ENCODE results near the gene SLC30A7.
"Not testable (repeated sequence)": the region's sequence is repeated elsewhere in the genome, so short reads cannot be mapped to it uniquely, and the experiment has no call there.

The SLC30A7 gene

DNA sequence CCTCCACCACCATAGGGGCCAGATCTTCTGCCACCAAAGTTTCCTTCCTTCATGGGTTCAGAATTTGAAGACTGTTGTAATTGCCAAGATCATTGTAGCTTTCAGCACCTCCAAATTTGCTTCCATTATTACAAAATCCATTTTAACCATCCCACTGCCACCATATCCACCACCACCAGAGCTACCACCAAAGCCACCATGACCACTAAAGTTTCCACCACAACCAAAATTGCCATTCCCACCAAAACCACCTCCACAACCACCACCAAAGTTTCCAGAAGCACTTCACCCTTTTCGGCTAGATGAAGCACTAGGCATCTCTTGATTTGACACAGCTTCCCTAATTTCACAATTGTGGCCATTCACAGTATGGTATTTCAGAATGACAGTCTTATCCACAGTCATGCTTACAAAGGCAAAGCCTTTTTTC lies 45.2 kb downstream of the SLC30A7 start:
- DNase-seq (ENCODE audit: low read depth in 2 of 2): no peak

DNA sequence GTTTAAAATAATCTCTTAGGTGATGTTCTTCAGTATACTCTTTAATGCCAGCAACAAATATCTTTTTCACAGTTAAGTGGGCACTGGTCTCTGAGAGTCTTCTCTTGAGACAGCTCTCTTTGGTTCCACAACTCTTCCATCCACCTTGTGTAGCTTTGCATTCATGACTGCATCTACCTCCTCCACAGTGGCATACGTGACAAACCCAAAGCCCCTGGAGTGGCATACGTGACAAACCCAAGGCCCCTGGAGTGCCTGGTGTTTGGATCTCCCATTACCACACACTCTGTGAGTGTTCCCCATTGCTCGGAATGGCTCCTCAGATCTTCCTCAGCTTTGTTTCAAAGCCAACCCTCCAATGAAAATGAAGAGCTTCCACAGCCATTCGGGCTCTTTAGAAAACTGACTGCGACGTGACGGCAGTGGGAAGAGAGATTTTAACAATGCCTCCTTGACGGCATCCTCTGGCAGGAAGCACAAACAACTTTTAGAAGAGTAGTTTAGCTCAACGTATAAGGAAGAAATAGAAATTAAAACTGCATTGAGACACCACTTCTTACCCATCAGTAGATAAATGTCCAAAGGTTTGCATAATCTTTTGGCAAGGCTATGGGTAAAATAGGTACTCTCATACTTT lies 45.8 kb downstream of the SLC30A7 start:
- DNase-seq (ENCODE audit: low read depth in 2 of 2): no peak

DNA sequence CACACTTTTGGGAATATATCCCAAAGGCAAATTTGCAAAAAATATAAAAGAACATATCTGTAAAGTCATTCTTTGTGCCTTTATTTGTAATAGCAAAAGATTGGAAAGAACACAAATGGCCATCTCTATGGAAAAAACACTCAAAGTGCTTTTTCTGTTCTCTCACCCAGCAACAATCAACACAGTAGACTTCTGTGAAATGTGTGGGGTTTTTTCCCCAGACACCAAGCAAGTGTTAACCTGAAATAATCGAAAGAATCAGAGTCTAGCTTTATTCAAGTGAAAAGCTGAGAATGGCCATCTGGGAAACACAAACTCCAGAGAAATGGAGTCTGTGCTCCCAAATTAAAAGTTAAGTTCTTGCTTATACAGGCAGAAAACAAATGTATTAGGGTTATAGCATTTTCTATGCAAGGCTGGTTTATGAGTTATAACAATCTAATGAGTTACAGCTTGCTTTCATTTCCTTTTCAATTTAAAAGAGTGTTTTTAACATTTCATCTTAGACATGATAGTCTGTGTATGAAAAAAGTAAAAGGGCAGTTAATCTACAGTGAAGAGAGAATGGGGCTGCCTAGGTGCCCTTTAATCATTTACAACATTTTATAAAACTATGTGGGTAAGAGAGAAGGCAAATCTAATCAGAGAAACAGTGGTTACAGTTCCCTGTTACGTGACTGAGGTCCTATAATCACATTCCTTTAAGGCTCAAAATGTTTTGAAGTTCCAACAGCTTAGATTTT lies 46.6 kb downstream of the SLC30A7 start:
- DNase-seq (ENCODE audit: low read depth in 2 of 2): no peak

DNA sequence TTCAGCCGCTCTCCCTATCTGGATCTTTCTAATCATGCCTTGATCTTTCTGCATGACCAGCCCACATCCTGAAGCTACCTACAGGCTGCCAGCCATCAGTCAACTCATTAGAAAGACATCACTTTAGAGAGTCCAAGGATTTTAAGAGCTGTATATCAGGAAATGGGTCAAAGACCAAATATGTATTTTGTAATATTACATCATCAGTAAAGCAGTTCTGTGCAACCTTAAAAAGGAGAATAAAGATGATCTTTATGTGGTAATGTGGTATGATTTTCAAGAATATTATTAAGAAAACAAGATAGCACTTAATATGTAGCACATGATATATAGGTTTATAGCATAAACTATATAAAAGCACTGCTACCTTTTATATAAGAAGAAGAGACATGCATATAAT lies 47.6 kb downstream of the SLC30A7 start:
- no peak for DNase-seq (ENCODE audit: low read depth in 2 of 2)

DNA sequence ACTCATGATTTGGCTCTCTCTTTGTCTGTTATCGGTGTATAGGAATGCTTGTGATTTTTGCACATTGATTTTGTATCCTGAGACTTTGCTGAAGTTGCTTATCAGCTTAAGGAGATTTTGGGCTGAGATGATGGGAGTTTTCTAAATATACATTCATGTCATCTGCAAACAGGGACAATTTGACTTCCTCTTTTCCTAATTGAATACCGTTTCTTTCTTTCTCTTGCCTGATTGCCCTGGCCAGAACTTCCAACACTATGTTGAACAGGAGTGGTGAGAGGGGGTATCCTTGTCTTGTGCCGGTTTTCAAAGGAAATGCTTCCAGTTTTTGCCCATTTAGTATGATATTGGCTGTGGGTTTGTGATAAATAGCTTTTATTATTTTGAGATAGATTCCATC lies 50.2 kb downstream of the SLC30A7 start:
- DNase-seq (ENCODE audit: low read depth in 2 of 2): not testable (repeated sequence)

DNA sequence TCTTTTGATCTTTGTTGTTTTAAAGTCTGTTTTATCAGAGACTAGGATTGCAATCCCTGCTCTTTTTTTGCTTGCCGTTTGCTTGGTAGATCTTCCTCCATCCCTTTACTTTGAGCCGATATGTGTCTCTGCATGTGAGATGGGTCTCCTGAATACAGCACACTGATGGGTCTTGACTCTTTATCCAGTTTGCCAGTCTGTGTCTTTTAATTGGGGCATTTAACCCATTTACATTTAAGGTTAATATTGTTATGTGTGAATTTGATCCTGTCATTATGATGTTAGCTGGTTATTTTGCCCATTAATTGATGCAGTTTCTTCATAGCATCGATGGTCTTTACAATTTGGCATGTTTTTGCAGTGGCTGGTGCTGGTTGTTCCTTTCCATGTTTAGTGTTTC lies 51.9 kb downstream of the SLC30A7 start:
- not testable (repeated sequence) for DNase-seq (ENCODE audit: low read depth in 2 of 2)

DNA sequence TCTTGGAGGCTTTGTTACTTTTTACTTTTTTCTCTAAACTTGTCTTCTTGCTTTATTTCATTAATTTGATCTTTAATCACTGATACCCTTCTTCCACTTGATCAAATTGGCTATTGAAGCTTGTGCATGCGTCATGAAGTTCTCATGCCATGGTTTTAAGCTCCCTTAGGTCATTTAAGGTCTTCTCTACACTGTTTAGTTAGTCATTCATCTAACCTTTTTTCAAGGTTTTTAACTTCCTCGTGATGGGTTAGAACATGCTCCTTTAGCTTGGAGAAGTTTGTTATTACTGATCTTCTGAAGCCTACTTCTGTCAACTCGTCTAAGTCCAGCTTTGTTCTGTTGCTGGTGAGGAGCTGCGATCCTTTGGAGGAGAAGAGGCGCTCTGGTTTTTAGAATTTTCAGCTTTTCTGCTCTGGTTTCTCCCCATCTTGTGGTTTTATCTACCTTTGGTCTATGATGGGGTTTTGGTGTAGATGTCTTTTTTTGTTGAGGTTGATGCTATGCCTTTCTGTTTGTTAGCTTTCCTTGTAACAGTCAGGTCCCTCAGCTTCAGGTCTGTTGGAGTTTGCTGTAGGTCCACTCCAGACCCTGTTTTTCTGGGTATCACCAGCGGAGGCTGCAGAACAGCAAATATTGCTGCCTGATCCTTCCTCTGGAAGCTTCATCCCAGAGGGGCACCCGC lies 53.0 kb downstream of the SLC30A7 start:
- not testable (repeated sequence) for DNase-seq (ENCODE audit: low read depth in 2 of 2)

DNA sequence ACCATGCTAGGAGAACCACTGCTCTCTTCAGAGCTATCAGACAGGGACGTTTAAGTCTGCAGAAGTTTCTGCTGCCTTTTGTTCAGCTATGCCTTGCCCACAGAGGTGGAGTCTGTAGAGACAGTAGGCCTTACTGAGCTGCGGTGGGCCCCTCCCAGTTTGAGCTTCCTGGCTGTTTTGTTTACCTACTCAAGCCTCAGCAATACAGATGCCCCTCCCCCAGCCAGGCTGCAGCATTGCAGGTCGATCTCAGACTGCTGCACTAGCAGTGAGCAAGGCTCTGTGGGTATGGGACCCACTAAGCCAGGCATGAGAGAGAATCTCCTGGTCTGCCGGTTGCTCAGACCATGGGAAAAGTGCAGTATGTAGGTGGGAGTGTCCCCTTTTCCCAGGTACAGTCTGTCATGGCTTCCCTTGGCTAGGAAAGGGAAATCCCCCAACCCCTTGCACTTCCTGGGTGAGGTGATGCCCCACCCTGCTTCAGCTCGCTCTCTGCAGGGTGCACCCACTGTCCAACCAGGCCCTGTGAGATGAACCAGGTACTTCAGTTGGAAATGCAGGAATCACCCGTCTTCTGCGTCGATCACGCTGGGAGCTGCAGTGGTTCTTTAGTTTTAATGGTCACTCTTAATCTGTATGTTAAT lies 53.7 kb downstream of the SLC30A7 start:
- DNase-seq (ENCODE audit: low read depth in 2 of 2): peak in 1 of 2 donors; percentile 38

DNA sequence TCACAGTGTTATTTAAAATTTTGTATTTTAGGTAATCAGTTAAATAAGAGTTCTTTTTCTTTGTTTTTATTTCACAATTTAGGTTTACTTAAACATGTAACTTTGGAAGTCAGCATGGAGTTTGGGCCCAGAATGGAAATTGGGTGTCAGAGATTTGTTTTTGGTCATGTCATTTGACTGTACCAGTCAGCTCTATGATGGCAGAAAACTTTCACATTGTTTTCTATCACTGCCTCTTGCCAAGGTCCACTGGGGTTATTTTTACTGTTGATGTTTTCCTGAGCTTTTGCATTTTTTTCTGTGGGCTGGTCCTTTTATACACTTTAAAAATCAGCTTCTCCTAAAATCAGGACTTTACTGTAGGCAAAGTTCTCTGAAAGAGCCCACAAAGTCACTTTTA lies 54.4 kb downstream of the SLC30A7 start:
- DNase-seq (ENCODE audit: low read depth in 2 of 2): no peak

DNA sequence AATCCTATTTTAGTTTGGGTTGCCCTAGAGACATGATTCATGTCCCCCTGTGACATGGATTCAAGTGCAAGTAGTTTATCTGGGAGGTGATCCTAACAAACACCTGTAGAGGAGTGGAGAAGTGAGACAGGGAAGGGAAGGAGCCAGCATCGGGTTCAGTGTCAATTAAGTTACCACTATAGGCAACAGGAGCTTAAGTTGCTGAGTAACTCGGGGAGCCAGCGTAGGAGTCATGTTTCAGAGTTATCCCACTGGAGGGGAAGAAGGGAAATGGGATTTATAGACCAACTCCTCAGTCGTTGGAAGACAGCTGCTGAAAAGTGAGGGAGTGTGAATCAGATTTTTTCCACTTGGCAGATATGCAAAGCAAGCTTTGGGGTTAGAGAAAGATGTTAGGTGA lies 54.9 kb downstream of the SLC30A7 start:
- DNase-seq (ENCODE audit: low read depth in 2 of 2): no peak

DNA sequence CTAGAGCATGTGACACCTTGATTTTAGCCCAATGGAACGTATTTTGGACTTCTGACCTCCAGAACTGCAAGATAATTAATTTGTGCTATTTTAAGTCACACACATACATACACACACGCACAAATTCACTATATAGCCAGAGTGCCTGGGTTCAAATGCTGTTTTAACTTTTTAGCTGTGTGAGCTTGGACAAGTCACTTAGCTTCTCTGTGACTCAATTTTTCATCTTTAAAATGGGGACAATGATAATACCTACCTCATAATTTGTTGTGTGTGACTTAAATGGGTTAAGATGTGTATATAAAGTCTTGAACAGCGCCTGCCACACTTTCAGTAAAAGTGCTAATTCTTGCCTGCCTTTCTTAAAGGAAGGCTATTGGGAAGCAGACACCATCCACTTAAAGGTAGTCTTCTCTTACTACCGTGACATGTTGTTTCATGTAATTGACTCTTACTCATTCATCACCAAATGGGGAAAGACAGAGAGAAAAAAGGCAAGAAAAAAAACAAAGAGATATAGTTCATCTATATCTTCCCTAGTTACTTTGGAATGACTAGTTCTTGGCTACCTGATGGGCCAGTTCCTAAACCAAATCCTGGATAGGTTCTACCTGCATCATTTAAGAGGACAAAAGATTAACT lies 56.3 kb downstream of the SLC30A7 start:
- DNase-seq (ENCODE audit: low read depth in 2 of 2): no peak

DNA sequence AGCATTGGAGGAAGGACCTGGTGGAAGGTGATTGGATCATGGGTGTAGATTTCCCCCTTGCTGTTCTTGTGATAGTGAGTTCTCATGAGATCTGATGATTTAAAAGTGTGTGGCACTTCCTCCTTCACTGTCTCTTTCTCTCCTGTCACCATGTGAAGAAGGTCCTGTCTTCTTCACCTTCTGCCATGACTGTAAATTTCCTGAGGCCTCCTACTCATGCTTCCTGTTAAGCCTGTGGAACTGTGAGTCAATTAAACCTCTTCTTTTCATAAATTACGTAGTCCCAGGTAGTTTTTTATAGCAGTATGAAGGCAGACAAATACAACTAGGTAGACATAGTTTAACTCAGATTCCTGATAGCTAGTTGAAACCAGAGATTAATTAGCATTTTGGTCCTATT lies 57.1 kb downstream of the SLC30A7 start:
- not testable (repeated sequence) for DNase-seq (ENCODE audit: low read depth in 2 of 2)

DNA sequence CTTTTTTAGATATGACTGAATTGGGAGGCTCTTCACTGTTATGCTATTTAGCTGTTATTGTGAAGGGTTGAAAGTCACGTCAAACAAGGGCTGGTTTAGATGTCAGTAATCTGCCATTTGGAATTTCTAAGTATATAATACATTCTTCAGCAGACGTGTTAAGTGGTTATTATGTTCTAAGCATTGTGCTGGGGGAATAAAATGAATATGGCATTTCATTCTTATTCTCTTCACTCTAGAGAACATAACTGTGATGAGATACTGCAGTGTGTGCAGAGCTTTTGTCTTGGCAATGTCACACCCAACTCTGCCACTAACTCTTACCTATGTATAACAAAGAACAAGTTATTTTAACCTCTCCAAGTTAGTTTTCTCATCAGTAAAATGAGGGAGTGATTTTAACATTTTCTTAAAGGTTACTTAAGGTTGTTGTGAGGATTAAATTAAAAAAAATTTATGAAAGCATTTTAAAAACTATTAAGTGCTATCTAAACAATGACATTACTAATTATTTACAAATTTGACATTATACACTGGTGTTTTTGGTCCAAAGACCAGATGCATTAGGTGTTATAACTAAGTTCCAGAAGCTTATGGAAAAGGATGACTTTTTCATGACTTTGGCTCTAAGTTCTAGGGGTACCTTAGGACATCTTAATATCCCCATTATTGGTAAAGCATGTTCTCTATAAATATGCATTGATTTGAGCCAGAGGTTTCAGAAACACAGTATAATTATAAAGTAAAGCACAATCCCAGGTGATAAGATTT lies 58.3 kb downstream of the SLC30A7 start:
- no peak for DNase-seq (ENCODE audit: low read depth in 2 of 2)

DNA sequence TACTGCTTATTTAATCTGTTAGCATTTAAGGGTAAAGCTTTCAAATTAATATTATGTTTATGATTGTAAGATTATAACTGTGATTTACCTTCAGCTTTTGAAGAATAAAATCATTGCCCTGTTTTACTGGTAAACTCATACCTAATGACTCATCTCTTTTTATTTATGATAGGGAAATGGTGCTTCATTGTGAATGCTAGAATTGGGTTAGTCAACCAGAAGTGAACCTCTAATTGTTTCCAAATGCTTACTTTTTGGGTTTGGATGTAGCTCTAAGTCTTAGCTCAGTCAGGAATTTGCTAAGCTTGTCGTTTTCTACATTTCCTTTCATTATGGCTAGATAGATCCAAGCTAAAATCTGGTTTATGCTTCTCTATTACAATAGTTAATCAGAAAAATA lies 59.4 kb downstream of the SLC30A7 start:
- no peak for DNase-seq (ENCODE audit: low read depth in 2 of 2)

DNA sequence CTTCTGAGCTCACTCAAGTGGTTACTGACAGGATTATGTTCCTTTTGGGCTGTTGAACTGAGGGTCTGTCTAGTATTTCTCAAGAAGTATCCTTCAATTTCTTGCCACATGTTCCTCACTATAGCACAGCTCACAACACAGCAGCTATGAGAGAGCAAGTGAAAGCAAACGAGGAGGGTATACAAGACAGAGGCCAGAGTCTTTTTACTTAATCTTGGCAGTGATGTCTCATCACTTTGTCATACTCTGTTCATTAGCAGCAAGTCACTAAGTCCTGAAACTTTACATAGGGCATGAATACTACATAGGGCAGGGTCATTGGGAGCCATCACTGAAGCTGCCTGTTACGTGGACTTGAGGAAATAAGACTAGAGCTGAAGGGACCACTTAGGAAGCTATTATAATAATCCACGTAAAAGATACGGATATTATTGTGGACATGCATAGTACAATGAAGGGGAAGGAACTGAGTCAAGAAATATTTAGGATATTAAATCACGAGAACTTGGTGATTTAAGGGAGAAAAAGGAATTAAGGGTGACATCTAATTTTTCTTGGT lies 63.7 kb downstream of the SLC30A7 start:
- DNase-seq (ENCODE audit: low read depth in 2 of 2): no peak

DNA sequence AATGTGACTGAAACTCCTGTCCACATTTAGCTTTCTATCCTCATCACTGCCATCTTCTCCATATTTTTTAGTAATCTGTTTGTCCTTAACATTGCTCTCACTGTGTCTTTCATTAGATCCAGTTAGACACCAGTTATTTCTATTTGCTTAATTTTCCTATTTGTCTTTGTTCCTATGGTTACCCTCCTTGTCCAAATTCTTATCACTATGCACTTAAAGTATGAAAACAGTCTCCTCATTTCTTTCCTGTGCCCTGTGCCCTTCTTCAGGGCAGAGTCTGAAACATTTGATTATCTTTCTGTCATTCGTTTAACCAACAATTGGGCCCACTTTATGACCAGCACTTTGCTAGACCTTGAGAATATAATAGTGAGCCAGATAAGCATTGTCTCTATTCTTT lies 64.2 kb downstream of the SLC30A7 start:
- no peak for DNase-seq (ENCODE audit: low read depth in 2 of 2)

DNA sequence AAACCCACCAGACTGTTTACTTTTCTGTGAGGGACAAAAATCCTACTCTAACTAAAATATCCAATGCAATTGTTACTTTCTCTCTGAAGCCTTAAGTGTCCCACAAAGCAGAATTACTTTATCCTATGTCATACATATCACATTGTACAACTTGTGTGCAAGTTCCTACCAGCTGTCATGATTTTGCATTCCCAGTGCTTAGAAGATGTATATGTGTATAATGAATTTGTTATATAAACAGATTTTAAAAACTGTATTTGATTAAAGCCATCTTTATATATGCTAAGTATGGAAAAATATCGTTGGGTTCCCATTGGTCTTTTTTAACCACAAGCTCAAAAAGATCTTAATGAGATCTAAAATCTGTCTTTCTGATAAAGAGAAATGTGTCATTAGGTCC lies 72.7 kb downstream of the SLC30A7 start:
- DNase-seq (ENCODE audit: low read depth in 2 of 2): no peak

DNA sequence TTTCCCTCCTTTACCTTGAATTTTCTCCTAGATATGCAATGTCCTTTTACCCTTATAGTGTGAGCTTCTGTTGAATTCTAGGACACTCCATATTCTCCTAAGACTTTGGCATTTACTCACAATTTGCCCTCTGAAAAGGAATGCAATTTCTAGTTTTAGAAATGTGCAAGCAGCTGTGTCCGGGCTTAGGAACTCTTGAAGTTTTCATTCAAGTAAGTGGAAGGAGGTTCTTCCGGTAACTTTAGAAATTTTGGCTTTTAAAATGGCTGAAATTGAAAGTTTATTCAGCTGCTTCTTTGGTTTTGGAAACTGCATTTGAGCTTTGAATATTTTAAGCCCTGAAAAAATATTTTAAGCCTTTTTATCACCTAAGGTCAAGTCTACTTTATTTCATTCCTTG lies 73.4 kb downstream of the SLC30A7 start:
- DNase-seq (ENCODE audit: low read depth in 2 of 2): no peak

DNA sequence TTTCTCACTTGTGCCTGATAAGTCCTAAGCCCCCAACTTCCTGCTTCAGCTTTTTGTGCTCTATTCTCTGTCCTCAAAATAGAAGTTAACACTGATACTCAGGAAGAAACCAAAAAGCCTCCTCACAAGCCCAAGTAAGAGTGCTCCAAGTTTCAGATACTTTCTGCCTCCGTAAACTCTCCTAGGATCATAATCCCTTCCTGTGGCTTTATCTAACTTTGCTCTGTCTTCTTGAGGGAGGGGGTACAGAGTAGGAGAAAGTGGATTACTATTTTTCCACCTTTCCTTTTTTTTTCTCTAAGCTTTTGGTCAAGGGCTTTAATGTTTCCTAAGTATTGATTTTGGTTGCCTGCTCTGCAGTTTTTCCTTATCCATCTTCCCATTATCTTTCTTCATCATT lies 75.1 kb downstream of the SLC30A7 start:
- DNase-seq (ENCODE audit: low read depth in 2 of 2): no peak

DNA sequence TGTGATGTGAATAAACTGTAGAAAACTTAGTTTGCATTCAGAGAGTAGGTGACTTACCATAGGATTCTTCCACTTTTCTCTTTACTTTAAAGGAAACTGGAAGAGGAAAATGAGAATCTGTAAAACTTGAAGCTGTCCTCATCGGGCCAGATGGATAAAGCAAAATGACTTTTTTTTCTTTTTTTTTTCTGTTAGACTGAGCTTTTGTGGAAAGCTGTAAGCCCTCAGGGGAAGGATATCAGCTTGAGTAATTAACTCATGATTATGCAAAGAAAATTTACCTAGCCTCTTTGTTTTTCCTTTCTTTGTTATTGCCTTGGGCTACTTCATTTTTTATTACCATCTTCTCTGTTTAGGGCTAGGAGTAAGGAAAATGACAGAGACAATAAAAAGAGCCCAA lies 76.3 kb downstream of the SLC30A7 start:
- DNase-seq (ENCODE audit: low read depth in 2 of 2): no peak

DNA sequence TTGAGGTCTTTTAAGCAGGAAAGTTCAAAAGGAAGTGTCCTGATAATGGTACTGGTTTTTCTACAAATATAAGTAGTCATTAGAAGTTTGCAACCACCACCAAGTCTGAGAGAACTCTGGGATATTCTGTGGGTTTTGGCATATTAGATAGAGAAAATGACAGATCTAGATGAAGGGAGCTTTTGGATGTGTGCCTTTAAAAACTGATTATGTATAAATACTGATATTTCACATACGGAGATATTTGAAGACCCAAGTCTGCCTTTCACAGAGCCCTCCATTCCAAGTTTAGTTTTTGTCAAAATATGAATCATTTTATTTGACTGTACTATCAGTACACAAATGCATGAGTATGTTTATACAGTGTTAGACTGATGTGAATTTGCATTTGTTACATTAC lies 81.0 kb downstream of the SLC30A7 start:
- DNase-seq (ENCODE audit: low read depth in 2 of 2): no peak
